ENCODE measurements around the gene ABHD8.

ABHD8 gene

GRCh38 chr19:17263712-17264640 lies 39.2 kb downstream of the ABHD8 start:
- no peak for DNase-seq

- DNase-seq: no peak
These were observed 40.7 kb downstream of the ABHD8 start for GRCh38 chr19:17262557-17262956.

- DNase-seq: peak; percentile 82 to 83
These were observed 42.3 kb downstream of the ABHD8 start for GRCh38 chr19:17260842-17261325.

- DNase-seq: no peak
These were observed 43.3 kb downstream of the ABHD8 start for GRCh38 chr19:17259934-17260333.

- DNase-seq: no peak
These were observed 44.0 kb downstream of the ABHD8 start for GRCh38 chr19:17259118-17259780.

- DNase-seq: no peak
These were observed 47.1 kb downstream of the ABHD8 start for GRCh38 chr19:17256130-17256529.

- no peak for DNase-seq
These were observed 48.0 kb downstream of the ABHD8 start for GRCh38 chr19:17255150-17255621.

GRCh38 chr19:17254636-17255035 lies 48.6 kb downstream of the ABHD8 start:
- DNase-seq: no peak

GRCh38 chr19:17249887-17250548 lies 53.2 kb downstream of the ABHD8 start:
- DNase-seq: no peak

- DNase-seq: no peak
These were observed 55.0 kb downstream of the ABHD8 start for GRCh38 chr19:17248011-17248776.

GRCh38 chr19:17246681-17247425 lies 56.4 kb downstream of the ABHD8 start:
- peak; percentile 59 to 78 for DNase-seq

GRCh38 chr19:17245535-17245984 lies 57.7 kb downstream of the ABHD8 start, which contains the start of gene NR2F6:
Gene NR2F6 (minus strand): TSS chr19:17245919. CDS start chr19:17245220, 699 bp downstream.
- DNase-seq: no peak

GRCh38 chr19:17244618-17245534 lies 58.3 kb downstream of the ABHD8 start:
- DNase-seq: peak; percentile 16 to 31

GRCh38 chr19:17243830-17244617 lies 59.2 kb downstream of the ABHD8 start:
- no peak for DNase-seq

GRCh38 chr19:17243211-17243829 lies 59.9 kb downstream of the ABHD8 start:
- DNase-seq: no peak

- no peak for DNase-seq
These were observed 60.6 kb downstream of the ABHD8 start for GRCh38 chr19:17242431-17243208.
